SJCRH30 (cell line): ENCODE measurements around the gene ALOX12B. TPM values are rescaled to one million over a fixed set of nuclear protein-coding genes. Genes with fewer than 3 reads are reported as not detected.

Experiments
- DNase-seq, 2 experiments: peaks; one replicate each; pipeline ENCODE4 v3.0.0-alpha.2; 2015 to 2020
- H3K27ac ChIP-seq: fragments of 250-450 bp; sonication (Bioruptor Pico); 2 replicates; pipeline ENCODE4 v1.5.1; 2020; ENCODE audit warnings: mild to moderate bottlenecking, moderate library complexity
- H3K27me3 ChIP-seq: fragments of 250-450 bp; sonication (Bioruptor Pico); 2 replicates; pipeline ENCODE4 v1.5.1; 2020; ENCODE audit warnings: mild to moderate bottlenecking, moderate library complexity
- H3K36me3 ChIP-seq: fragments of 250-450 bp; sonication (Bioruptor Pico); 2 replicates; pipeline ENCODE4 v1.5.1; 2020; ENCODE audit warnings: mild to moderate bottlenecking, moderate library complexity
- H3K4me1 ChIP-seq: fragments of 250-450 bp; sonication (Bioruptor Pico); 2 replicates; pipeline ENCODE4 v1.5.1; 2020; ENCODE audit warnings: mild to moderate bottlenecking, moderate library complexity
- H3K4me3 ChIP-seq: fragments of 250-450 bp; sonication (Bioruptor Pico); 2 replicates; pipeline ENCODE4 v1.5.1; 2020; ENCODE audit warnings: mild to moderate bottlenecking, moderate library complexity
- H3K9me3 ChIP-seq: fragments of 250-450 bp; sonication (Bioruptor Pico); replicated peaks from 2 replicates; pipeline ENCODE4 v1.5.1; 2020; ENCODE audit warnings: mild to moderate bottlenecking, moderate library complexity
- total RNA-seq: library from RNA; depleted of rRNA; stranded (reverse); fragments of >200 nt; shearing (Covaris generic); gene quantifications from 2 replicates; pipeline ENCODE4 v1.2.3, GENCODE V29; 2014

The ALOX12B gene
- total RNA-seq, 1 experiment from 2014 or later, result not detected

GRCh38 chr17:8121681-8122421 is 34.3 kb upstream of the ALOX12B start:
- Histone ChIP-seq H3K9me3 (no peaks in the 10 kb centered on the region), H3K27ac (no peak overlapping the region), H3K4me3 (peak overlapping the region; percentile 78), H3K36me3 (no peaks in the 10 kb centered on the region), H3K27me3 (no peaks in the 10 kb centered on the region), H3K4me1 (no peaks in the 10 kb centered on the region; the same call in 1 of the 2 replicates)
- DNase-seq, result peak; percentile 74 to 80

GRCh38 chr17:8121407-8121680 is 33.8 kb upstream of the ALOX12B start:
- Histone ChIP-seq H3K27me3 (no peaks in the 10 kb centered on the region), H3K4me3 (peak overlapping the region; percentile 78), H3K36me3 (no peaks in the 10 kb centered on the region), H3K27ac (no peak overlapping the region), H3K9me3 (no peaks in the 10 kb centered on the region), H3K4me1 (no peaks in the 10 kb centered on the region; the same call in 1 of the 2 replicates)
- DNase-seq, result no peak

- Histone ChIP-seq H3K4me1 (no peaks in the 10 kb centered on the region; the same call in 1 of the 2 replicates), H3K36me3 (no peaks in the 10 kb centered on the region), H3K27me3 (no peaks in the 10 kb centered on the region), H3K4me3 (peak overlapping the region; percentile 78), H3K9me3 (no peaks in the 10 kb centered on the region), H3K27ac (no peak overlapping the region)
- DNase-seq, result peak; percentile 74 to 76
Measured at GRCh38 chr17:8120520-8121406, 33.2 kb upstream of the ALOX12B start.

GRCh38 chr17:8119581-8120519 is 32.3 kb upstream of the ALOX12B start:
- H3K27ac ChIP-seq, result no peak overlapping the region
- no peaks in the 10 kb centered on the region; the same call in 1 of the 2 replicates for H3K4me1 ChIP-seq
- no peaks in the 10 kb centered on the region for H3K36me3 ChIP-seq
- no peaks in the 10 kb centered on the region for H3K9me3 ChIP-seq
- DNase-seq, result peak; percentile 77 to 90
- peak overlapping the region; percentile 78 for H3K4me3 ChIP-seq
- H3K27me3 ChIP-seq, result no peaks in the 10 kb centered on the region

- H3K27me3 ChIP-seq, result no peaks in the 10 kb centered on the region
Measured at GRCh38 chr17:8118769-8119580, 31.5 kb upstream of the ALOX12B start.

GRCh38 chr17:8117980-8118768 is 30.7 kb upstream of the ALOX12B start, which contains the start of gene ALOXE3:
TSS of gene ALOXE3 (minus strand) at chr17:8118514. CDS start at chr17:8117990, 524 bp downstream.
- H3K4me3 ChIP-seq, result peak within 1 kb of the TSS; percentile 60
- peak in 1 of 2 experiments; percentile 45 for DNase-seq
- H3K27ac ChIP-seq, result no peak within 1 kb of the TSS
- H3K36me3 ChIP-seq, result no peaks in the 10 kb centered on the region
- no peaks in the 10 kb centered on the region for H3K9me3 ChIP-seq
- no peaks in the 10 kb centered on the region for H3K27me3 ChIP-seq
- H3K4me1 ChIP-seq, result no peaks in the 10 kb centered on the region

More at GRCh38 chr17:8118769-8119580, 31.5 kb upstream of the ALOX12B start:
- DNase-seq, result peak; percentile 72 to 83
- Histone ChIP-seq H3K4me3 (peak overlapping the region; percentile 60), H3K4me1 (no peaks in the 10 kb centered on the region), H3K36me3 (no peaks in the 10 kb centered on the region), H3K27ac (no peak overlapping the region), H3K9me3 (no peaks in the 10 kb centered on the region)

GRCh38 chr17:8117367-8117979 is 30.0 kb upstream of the ALOX12B start:
- Histone ChIP-seq H3K4me3 (peak overlapping the region; percentile 60), H3K36me3 (no peaks in the 10 kb centered on the region), H3K27me3 (no peaks in the 10 kb centered on the region), H3K9me3 (no peaks in the 10 kb centered on the region), H3K27ac (no peak overlapping the region), H3K4me1 (no peaks in the 10 kb centered on the region)
- peak in 1 of 2 experiments; percentile 22 for DNase-seq

GRCh38 chr17:8116776-8117175 is 29.3 kb upstream of the ALOX12B start:
- H3K36me3 ChIP-seq, result no peaks in the 10 kb centered on the region
- DNase-seq, result no peak
- H3K9me3 ChIP-seq, result no peaks in the 10 kb centered on the region
- H3K4me1 ChIP-seq, result no peaks in the 10 kb centered on the region
- no peak overlapping the region for H3K27ac ChIP-seq
- no peaks in the 10 kb centered on the region for H3K27me3 ChIP-seq
- no peak overlapping the region for H3K4me3 ChIP-seq

DNA sequence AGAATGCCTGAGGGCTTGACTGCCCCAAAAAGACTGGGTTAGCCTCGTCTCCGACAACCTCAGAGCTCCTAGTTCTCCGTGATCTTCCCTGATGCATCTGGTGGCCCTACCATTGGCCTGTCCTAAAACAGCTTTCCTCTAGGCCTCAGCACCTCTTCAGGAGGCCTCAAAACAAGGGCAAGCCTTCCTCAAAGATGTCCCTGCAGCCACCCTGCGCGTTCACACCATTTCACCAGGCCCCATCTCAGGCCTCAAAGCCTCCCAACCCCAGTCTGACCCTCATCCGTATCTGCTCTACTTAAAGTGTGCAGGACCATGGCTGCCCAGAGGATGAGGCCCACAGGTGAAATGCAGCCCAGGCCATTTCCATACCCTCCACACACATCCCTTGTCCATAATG is 23.4 kb upstream of the ALOX12B start:
- H3K4me1 ChIP-seq, result no peaks in the 10 kb centered on the region
- H3K9me3 ChIP-seq, result no peaks in the 10 kb centered on the region
- no peaks in the 10 kb centered on the region for H3K36me3 ChIP-seq
- DNase-seq, result no peak
- H3K4me3 ChIP-seq, result no peak overlapping the region
- no peaks in the 10 kb centered on the region for H3K27me3 ChIP-seq
- H3K27ac ChIP-seq, result no peak overlapping the region

DNA sequence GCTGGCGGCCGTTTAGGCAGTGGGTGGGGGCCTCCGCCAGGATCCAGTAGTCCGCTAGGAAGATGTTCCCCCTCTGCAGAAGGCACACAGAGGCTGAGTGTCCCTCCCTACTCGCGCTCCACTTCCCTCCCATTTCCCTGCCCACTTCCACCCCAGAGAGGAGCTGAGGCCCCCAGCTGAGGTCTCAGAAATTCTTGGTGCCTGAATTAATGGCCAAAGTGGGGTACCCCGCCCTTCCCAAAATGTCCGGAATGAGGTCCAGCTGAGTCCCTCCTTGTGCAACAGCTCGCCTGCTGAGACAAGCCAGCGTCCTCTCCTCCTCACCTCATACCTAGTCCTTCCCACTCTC is 22.9 kb upstream of the ALOX12B start:
- no peak for DNase-seq
- no peak overlapping the region for H3K4me3 ChIP-seq
- H3K4me1 ChIP-seq, result no peaks in the 10 kb centered on the region
- no peaks in the 10 kb centered on the region for H3K36me3 ChIP-seq
- H3K27ac ChIP-seq, result no peak overlapping the region
- no peaks in the 10 kb centered on the region for H3K9me3 ChIP-seq
- 0 out of 2 replicates have a peak, but pooled peaks cover under 1% of the 10 kb centered on the region for H3K27me3 ChIP-seq

GRCh38 chr17:8109661-8110455 is 22.3 kb upstream of the ALOX12B start:
- Histone ChIP-seq H3K27me3 (peaks cover 4% of the 10 kb centered on the region), H3K36me3 (no peaks in the 10 kb centered on the region), H3K4me1 (no peaks in the 10 kb centered on the region), H3K9me3 (no peaks in the 10 kb centered on the region), H3K27ac (no peak overlapping the region), H3K4me3 (no peak overlapping the region)
- DNase-seq, result no peak

GRCh38 chr17:8108972-8109660 is 21.6 kb upstream of the ALOX12B start:
- Histone ChIP-seq H3K4me1 (no peaks in the 10 kb centered on the region), H3K27me3 (peaks cover 9% of the 10 kb centered on the region), H3K27ac (no peak overlapping the region), H3K36me3 (no peaks in the 10 kb centered on the region), H3K9me3 (no peaks in the 10 kb centered on the region), H3K4me3 (no peak overlapping the region)
- DNase-seq, result no peak
